ENCODE measurements around the gene CORO2A. TPM values are rescaled to one million over a fixed set of nuclear protein-coding genes. Genes with fewer than 3 reads are reported as not detected.

CORO2A gene
- total and polyA plus RNA-seq, 2 of the 8 experiments (the other 6 are each of a cell fraction or from before 2014, with no cell fraction given) = 13.7 to 27.9 TPM

- POLR2A ChIA-PET (ENCODE audit: partially characterized antibody) = interaction anchor here (1.1 to 1.7 kb wide), 2 partner anchors 10 to 12 kb away, joined by 3 to 6 read pairs; partner anchors contain the start of gene TRIM14
- Histone ChIP-seq H3K18ac (ENCODE audit: extremely low read depth, low read length) (no peak overlapping the region; the same call in 1 of the 2 replicates), H4K8ac (ENCODE audit: extremely low read depth, insufficient read depth, low read length) (no peak overlapping the region), H3K27me3 (replicated peaks in 1 of 4; ENCODE audit: control insufficient read depth in 3 of 4, extremely low read depth in 1 of 4, insufficient read depth in 3 of 4, low read length in 3 of 4) (no peaks in the 10 kb centered on the region), H3K4ac (replicated peaks; ENCODE audit: insufficient read length, low read depth, low read length) (no peak overlapping the region), H4K91ac (replicated peaks; ENCODE audit: insufficient read length, low read length) (no peak overlapping the region), H3K56ac (replicated peaks; ENCODE audit: insufficient read length, low read depth, low read length) (no peak overlapping the region), H3K14ac (ENCODE audit: insufficient read length) (no peak overlapping the region), H2BK12ac (ENCODE audit: low read depth, low read length) (no peak overlapping the region), H3K27ac (ENCODE audit: low read depth, low read length) (no peak overlapping the region), H3K4me1 (replicated peaks in 1 of 4; ENCODE audit: control insufficient read depth in 3 of 4, insufficient read depth in 4 of 4, low read length in 3 of 4) (peaks cover 0 to 3% (median 1%) of the 10 kb centered on the region in 4 experiments; a peak in 2 of 7 replicates), H3K79me2 (ENCODE audit: control insufficient read depth in 1 of 2, insufficient read depth in 2 of 2, low read length in 2 of 2) (no peaks in the 10 kb centered on the region), H3K23me2 (ENCODE audit: low read depth, low read length) (no peaks in the 10 kb centered on the region; the same call in 1 of the 2 replicates), H3K36me3 (ENCODE audit: control insufficient read depth in 2 of 4, insufficient read depth in 4 of 4, low read length in 3 of 4) (no peaks in the 10 kb centered on the region), H3K4me3 (ENCODE audit: extremely low read depth in 1 of 4, insufficient read depth in 2 of 4, low read depth in 3 of 4, low read length in 4 of 4) (no peak overlapping the region), H2BK120ac (replicated peaks; ENCODE audit: low read depth, low read length) (no peak overlapping the region), H2AK5ac (ENCODE audit: low read depth, low read length) (no peak overlapping the region), H4K5ac (ENCODE audit: insufficient read length, low read depth, low read length) (no peak overlapping the region), H3K9me3 (ENCODE audit: insufficient read depth in 2 of 2, low read depth in 1 of 2, low read length in 1 of 2) (no peaks in the 10 kb centered on the region), H3K23ac (ENCODE audit: insufficient read length) (no peak overlapping the region), H3K79me1 (ENCODE audit: low read depth, low read length) (no peaks in the 10 kb centered on the region), H2BK20ac (ENCODE audit: low read length) (no peak overlapping the region), H4K20me1 (replicated peaks in 1 of 2; ENCODE audit: control insufficient read depth in 1 of 2, insufficient read depth in 2 of 2, low read length in 2 of 2) (no peaks in the 10 kb centered on the region), H2BK5ac (ENCODE audit: low read depth, low read length) (no peak overlapping the region), H3K9ac (replicated peaks in 1 of 4; ENCODE audit: extremely low read depth in 1 of 4, low read depth in 3 of 4, low read length in 3 of 4) (no peak overlapping the region), H3K4me2 (ENCODE audit: insufficient read depth in 1 of 2, low read depth in 2 of 2, low read length in 2 of 2) (no peak overlapping the region), H2AFZ (ENCODE audit: low read length) (no peak overlapping the region), H2BK15ac (ENCODE audit: low read length) (no peak overlapping the region)
- FAIRE-seq (no peak), DNase-seq (ENCODE audit: low read depth in 1 of 2, low spot score in 2 of 2) (no peak)
- 0 out of 2 replicates have a peak, but pooled peaks have one; percentile 35 for TF ChIP-seq KDM1A (IDR thresholded peaks at IDR 0.05; ENCODE audit: borderline replicate concordance, low read length)
- no peak for TF ChIP-seq EP300 (IDR thresholded peaks at IDR 0.05; ENCODE audit: borderline replicate concordance in 1 of 2, low read depth in 2 of 2, low read length in 2 of 2)
- CTCF ChIA-PET (ENCODE audit: partially characterized antibody) = interaction anchor here (0.8 to 1.4 kb wide), 3 partner anchors 21 to 94 kb away, joined by 3 to 5 read pairs (median 4); no protein-coding TSS in a partner anchor
- 90% methylated on average over 2 of the region's 3 CpGs; no CpG with 5 or more reads in 1 of the 2 experiments for WGBS, 2 experiments (ENCODE audit: extremely low coverage in 1 of 2, insufficient coverage in 1 of 2, insufficient read length in 1 of 2, insufficient replicate concordance in 2 of 2, low coverage in 1 of 2, low lambda C conversion rate in 2 of 2, missing lambda C conversion rate in 1 of 2)
These were observed 83.4 kb downstream of the CORO2A start for GRCh38 chr9:98109052-98109451.
